GM19372 (cell line): ENCODE data around the gene ADIRF.
"Not testable (repeated sequence)": the region's sequence is repeated elsewhere in the genome, so short reads cannot be mapped to it uniquely, and the experiment has no call there.

Experiments
- ATAC-seq: cut with Tn5 transposase; IDR thresholded peaks from one replicate; pipeline ENCODE4 v1.9.1; 2021; ENCODE audit warnings: mild to moderate bottlenecking, low read depth, moderate library complexity; ENCODE audit not compliant: unreplicated experiment

Gene ADIRF

DNA sequence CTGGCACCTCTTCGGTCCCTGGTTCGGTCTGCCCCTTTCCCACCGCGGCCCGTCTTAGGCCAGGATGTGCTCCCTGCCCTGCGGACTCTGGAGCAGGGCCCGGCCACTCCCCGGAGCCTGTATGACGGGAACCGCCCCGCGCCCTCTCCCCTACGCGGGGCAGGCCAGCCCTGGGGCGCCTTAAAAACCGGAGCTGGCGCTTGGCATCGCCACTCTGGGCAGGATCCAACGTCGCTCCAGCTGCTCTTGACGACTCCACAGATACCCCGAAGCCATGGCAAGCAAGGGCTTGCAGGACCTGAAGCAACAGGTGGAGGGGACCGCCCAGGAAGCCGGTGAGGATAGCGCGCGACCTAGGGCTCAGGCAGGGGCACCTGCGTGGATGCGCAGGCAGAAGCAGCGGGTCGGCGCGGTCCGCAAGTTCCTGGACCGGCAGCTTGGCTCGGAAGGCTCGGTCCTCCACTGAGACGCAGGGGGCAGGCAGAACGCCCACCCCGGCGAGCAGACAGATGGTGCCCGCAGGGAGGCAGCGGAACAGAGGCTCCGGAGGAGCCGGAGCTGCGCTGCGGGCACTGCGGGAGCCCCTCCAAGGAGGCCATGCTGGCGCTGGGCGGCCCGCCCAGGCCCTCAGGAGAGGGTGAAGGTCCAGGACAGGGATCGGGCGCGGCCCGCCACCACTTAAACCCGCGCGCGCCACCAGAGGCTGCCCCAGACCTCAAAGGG lies at the start of gene ADIRF:
Gene ADIRF, plus strand, starts transcription at position 212 of the 723 bp plus-strand sequence. Its CDS starts 63 bp downstream, at position 275.
- no peak for ATAC-seq

DNA sequence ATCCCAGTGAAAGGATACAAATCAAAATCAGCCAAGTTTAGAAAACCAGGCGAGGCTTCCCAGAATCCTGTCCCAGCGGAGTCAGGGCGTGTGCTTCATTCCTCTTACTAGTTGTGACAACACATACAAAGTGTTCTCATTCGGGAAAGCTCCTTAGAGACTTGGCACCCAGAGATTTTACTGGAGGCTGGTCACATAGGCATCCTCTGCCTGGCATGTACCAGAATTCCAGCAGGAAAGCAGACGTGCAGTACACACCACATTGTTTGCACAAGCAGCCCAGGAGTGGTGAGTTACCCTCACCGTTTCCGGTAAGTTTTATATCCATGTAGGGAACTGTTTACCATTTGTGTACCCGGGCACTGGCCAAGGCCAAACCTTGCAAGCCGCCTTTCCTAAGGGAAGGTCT lies 45.7 kb upstream of the ADIRF start:
- no peak for ATAC-seq

DNA sequence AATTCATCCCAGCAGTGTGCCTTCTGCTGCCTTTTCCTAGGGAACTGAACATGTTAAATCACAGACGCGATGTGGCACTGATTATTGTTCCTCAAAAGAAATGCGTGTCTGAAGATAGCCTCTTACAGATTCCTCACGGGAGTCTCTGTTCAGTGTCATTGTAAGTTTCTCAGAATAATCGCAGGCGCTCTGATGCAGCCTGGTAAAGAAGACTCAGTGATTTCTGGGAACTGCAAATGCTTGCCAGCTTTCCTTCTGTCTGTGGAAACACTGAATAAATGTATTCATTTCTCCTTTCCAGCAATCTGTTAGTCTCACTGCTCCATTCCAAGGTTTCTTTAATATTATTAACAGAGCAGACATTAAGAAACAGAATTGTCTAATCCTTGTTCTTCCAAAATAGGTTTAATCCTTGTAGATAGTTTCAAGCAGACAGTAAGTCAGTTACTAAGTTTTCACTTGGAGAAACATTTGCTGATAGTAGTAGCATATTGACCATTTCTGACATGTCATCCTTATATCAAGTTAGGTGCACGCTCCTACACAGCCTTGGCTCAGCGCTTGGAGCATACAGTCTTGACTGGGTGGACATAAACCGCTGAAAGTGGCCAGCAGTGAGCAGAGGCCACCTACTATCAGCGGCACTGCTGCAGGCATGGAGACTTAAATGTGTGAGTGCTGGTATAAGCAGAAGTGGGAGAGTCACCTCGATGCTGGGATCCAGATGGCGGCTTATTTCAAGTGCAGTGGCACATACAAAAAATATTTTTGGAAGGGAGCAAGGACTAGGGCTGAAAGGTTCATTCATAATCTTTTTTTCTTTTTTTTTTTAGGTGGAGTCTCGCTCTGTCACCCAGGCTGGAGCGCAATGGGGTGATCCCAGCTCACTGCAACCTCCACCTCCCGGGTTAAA lies 38.6 kb upstream of the ADIRF start:
- no peak for ATAC-seq

DNA sequence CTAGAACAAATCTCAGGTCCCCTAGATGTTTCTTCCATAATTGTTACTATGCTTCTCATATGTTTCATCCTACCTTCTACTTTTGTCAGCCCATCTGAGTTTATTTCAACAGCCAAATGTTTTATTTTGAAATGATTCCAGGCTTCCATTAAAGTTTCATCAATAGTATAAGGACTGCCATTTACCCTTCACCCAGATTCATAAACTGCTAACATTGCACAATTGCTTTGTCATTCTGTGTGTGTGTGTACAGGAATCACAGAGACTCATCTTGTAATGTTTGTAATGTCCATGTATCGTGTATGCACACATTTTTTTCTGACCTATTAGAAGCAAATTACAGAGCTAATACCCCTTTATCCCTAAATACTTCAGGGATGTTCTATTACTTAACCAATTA lies 36.4 kb upstream of the ADIRF start:
- ATAC-seq, result no peak

DNA sequence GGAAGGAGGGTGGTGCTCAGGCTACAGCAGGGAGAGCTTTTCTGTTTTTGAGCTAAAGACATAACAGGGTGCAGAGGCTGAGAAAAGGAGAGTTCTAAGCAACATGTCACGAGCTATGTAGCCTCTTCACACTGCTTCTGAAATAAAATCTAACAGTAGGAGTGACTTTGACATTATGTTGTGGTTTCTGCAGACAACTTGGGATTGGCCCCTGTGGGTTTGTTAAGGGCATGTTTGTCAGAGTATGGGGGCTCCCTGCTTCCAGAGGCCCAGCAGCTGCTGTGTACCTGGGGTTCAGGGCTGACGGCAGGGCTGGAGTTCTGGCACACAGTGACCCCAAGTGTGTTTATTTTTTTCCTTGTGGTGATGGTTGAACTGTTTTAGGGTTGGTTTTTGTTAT lies 35.6 kb upstream of the ADIRF start:
- ATAC-seq, result no peak

DNA sequence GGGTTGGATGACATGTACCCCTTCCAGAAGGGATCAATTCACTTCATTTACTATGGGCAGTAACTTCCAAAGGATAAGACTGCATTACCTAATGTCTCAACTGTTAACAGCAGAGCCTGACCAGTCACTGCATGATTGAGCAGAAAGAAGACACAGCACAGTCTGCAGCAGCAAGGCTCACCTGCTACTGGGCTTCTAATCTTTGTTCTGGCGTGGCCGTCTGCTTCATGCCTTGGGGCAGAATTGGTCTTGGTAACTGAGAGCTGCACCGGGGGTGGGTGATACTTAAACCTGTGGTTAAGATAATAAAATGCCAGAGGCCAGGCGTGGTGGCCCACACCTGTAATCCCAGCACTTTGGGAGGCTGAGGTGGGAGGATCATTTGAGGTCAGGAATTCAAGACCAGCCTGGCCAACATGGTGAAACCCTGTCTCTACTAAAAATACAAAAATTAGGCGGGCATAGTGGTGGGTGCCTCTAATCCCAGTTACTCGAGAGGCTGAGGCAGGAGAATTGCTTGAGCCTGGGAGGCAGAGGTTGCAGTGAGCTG lies 34.0 kb upstream of the ADIRF start:
- ATAC-seq, result not testable (repeated sequence)

DNA sequence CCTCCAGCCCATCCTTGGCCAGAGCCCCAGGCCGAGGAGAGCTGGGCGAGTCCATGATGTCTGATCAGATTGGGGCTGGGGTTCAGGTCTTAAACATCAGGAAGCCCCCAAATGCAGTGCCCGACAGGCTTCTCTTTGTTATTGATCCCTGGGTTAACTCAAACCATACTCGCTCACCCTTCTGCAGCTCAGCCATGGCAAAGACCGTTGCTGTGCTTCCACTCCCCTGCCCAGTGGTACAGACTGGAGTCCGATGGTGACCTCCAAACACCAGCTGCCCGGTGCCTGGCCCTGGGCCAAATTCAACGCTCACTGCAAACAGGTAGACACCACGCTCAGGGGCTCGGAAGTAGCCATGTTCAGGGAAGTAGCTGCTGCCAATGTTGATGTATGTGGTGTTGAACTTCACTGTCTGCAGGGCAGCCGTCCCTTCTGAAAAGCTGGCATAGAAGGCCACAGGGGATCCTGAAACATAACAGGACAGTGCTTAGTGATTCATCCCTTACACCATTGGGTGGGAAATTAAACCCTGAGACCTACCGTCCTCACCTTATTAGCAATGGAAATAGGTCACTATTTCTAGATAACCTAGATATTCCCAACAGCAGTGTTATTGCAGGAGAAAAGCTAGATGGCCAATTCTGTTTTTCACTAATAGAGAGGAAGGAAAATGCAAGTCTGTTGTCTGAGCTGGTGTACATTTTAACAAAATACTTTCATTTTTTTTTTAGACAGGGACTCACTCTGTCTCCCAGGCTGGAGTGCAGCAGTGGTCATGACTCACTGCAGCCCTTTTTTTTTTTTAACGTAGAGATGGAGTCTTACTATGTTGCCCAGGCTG lies 31.4 kb upstream of the ADIRF start:
- no peak for ATAC-seq

DNA sequence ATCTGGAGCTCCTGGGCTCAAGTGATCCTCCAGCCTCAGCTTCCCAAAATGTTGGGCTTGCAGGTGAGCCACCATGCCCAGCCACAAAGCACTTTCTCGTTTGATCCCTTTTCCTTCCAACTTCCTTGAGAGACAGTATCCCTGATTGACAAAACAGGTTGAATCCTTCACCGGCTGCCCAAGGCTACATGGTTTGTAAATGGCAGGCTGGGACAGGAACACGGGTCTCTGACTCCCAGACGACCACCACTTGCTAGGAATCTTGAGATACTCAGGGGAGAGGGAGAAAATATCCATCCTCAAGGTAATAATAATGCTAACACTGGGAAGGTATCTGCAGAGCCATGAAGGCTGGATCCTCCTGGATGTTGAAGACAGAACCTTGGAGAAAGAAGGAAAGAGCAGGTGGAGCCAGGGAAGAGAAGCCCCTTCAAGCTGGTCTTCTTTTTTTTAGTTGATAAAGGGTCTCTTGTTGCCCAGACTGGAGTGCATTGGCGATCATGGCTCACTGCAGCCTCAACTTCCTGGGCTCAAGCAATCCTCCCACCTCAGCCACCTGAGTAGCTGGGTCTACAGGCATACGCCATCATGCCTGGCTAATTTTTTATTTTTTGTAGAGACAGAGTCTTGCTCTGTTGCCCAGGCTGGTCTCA lies 30.7 kb upstream of the ADIRF start:
- no peak for ATAC-seq

DNA sequence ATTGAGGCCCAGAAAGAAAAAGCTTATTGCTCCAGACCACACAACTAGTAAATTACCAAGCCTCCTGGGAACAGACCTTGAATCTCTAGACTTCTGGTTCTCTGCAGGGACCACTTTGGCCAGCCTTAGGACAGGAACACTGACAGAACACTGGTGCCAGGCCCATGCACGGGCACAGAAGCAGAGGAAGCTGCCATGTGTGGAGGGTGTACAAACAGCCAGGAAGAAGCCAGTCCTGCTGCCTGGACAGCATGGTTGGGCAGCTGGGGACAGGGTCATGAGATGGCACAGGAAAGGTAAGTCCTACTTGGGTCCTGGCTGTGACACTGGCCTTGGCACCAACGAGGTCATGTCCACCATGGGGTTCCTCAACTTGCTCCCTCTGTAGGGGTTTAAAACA lies 30.0 kb upstream of the ADIRF start:
- no peak for ATAC-seq

DNA sequence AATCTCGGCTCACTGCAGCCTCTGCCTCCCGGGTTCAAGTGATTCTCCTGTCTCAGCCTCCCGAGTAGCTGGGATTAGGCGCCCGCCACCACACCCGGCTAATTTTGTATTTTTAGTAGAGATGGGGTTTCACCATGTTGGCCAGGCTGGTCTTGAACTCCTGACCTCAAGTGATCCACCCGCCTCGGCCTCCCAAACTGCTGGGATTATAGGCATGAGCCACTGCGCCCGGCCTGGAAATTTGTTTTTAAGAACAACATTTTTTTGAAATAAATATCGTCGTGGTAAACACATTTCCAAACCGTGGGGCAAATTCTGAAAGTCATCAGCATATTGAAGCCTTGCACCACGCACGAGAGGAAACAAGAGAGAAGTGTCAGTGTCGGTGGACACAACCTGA lies 28.2 kb upstream of the ADIRF start:
- not testable (repeated sequence) for ATAC-seq

DNA sequence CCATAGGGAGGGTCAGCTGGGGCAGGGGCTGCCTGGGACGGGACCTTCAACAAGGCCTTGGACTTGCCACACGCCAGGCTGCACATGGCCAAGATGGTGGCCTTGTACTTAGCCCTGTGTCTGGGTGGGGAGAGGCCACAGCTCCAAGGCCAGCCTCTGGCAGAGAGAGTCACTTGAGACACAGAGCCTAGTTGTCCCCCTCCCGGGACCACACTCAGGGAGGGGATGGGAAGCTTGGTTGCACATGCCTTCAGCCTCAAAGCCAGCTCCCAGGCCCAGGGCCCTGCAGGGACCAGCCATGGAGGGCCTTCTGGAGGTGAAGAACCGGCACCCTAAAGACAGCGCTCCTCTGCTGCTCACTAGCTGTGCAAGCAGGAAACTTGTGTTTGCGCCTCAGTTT lies 27.6 kb upstream of the ADIRF start:
- no peak for ATAC-seq

DNA sequence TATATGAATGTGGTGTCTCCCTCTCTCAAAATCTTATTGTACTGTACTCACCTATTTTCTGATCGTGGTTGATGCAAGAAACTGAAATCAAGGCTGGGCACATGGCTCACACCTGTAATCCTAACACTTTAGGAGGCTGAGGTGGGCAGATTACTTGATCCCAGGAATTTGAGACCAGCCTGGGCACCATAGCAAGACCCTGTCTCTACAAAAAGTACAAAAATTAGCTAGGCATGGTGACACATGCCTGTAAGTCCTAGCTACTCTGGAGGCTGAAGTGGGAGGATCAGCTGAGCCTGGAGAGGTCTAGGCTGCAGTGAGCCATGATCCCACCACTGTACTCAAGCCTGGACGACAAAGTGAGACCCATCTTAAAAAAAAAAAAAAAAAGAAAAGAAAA lies 26.9 kb upstream of the ADIRF start:
- no peak for ATAC-seq

DNA sequence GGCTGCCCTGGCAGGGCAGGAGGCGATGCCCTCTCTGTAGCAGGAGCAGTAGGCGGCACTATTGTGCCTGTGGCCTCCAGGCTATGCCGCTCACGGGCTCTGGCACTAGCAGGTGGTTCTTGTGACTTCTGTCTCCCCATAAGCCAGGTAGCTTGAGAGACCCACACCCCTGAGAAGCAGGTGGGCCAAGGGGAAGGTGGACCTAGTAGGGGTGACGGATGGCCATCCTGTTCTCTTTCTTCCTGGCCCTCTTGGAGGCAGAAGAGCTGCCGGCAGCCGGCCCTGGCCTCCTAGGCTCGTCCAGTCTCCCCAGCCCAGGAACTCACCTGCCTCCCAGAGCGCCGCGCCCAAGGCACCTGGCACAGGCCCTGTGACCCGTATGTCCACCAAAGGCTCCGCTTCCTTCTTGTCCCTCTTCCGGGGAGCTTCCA lies 26.3 kb upstream of the ADIRF start:
- ATAC-seq, result no peak

DNA sequence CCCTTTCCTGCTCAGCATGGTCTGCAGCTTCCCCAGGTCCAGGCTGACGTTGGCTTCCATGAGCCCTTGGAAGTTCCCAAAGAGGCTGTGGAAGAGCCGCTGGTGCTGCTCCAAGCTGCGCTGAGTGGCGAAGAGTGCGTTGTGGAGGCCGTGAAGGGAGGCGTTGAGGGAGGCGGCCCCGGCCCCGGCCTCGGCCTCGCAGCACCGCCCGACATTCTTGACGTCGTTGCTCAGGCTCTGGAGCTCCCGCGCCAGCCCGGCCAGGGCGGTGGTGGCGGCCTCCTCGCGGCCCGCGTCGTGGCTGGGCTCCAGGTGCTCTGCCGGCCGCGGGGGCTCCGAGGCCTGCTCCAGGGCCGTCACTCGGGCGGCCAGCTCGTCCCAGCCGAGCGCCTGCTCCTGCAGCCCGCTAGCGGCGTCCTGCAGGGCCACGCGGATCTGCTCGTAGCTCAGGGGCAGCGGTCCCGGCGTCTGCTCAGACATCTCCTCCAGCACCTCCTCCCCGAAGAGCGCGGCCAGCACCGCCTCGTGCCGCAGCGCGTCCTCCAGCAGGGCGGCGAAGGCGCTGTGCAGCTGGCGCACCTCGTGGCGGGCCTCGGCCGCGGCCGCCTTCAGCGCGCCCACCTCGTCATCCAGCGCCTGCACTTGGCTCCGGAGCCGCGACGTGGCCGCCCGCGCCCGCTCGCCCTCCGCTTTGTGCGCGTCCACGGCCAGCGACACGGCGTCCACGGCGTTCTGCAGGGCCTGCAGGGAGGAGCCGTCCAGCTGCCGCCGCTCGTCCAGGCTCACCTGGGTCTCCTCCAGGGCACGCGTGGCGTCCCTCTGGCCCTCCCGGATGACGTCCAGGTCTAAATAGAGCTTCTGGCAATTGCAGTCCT lies 25.6 kb upstream of the ADIRF start:
- no peak for ATAC-seq

DNA sequence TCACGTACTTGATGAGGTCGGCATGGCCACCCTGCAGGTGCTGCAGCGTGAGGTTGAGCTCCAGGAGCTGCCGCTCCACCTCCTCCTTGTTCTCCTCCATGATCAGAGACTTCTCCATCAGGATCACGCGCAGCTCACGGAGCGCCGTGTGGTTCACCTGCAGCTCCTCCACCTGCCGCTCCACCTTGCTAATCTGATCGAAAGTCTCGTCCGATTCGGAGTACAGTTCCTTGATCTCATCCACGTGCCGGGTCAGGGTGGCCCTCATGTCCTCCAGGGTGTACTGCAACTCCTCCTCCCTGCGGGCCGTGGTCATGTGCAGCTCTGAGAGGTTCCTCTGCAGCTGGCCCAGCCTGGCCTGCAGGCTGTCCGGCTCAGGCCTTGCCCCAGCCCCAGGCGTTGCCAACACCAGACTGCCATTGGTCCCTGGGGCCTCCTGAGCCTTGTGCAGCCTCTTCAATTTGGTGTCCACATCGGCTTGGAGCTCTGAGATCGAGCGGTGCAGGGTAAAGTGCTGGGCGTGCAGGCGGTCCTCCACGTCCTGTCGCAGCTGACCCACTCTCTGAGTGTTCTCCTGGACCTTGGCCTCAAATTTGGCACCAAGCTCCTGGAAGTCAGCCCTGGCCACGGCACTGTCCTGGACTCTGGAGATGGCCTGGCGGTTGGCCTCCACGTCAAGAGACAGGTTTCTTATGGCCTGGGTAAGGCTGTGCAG lies 24.8 kb upstream of the ADIRF start:
- ATAC-seq, result no peak

DNA sequence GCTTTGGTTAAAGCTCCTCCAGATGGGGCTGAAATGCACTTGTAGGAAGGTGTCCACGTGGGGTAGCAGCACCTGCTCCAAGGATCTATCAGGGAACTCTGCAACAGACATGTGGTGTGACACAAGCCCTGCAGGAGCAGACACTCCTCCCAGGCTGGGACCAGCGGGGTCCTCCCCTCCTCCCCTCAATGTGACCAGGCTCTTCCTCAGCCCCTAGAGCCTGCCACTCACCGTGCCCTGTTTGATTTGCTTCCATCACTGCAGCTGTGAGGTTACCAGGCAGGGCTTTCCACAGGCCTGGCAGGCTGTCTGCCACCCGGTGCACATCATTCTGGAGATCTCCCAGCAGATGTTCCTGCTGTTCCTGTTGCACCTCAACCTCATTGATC lies 24.3 kb upstream of the ADIRF start:
- ATAC-seq, result no peak

DNA sequence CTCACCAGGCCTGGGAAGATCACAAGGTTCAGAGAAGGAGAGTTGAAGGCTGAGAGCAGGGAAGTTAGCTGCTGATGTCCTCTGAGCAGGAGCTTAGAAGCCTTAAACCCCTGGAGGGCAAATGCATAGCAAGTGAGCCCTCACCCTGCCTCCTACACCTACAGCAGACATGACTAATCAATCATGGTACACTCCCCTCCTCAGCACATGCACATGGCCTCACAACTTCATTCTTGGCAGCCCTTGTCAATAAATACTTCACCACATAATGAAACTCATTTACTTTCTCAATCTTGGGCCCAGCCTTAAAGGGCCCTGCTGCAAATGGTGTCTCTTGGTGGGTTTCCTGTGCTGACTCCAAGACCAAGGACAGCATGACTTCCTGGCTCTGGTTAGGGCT lies 23.8 kb upstream of the ADIRF start:
- ATAC-seq, result no peak

DNA sequence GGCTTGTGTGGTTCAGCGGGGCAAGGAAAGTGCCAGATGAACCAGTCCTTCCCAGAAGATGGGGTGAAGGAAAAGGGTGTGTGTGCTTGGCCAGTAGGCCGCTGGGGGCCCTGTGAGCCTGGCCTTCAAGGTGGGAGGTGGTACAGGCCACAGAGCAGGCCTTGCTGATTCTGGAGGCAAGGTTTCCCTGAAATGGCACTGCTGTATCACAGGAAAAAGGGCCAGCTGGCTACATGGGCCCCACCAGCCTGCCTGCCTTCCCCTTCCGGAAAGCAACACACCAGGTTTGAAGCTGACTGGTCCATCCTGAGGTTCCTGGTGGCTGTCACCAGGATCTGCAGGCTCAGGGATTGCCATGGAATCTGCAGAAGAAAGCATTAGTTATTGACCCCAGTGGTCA lies 23.4 kb upstream of the ADIRF start:
- no peak for ATAC-seq
